GM20431 (cell line): ENCODE data around the gene ARL6IP1.
"Not testable (repeated sequence)": the region's sequence is repeated elsewhere in the genome, so short reads cannot be mapped to it uniquely, and the experiment has no call there.

Experiments used
- in situ Hi-C: fragments of 300-500 bp; cut with MseI, MboI; formaldehyde crosslinking; loops from one replicate; pipeline ENCODE4 v1.15.0; 2020; ENCODE audit warnings: low sequenced_read_pairs; ENCODE audit not compliant: unreplicated experiment

Gene ARL6IP1

GRCh38 chr16:18800775-18801144 is 589 bp downstream of the ARL6IP1 start:
- in situ Hi-C loops: no loop called here

- in situ Hi-C loops: no loop called here
Measured at GRCh38 chr16:18800293-18800692, 1.1 kb downstream of the ARL6IP1 start.

GRCh38 chr16:18799500-18799899 is 1.8 kb downstream of the ARL6IP1 start:
- in situ Hi-C loops: no loop called here

- in situ Hi-C loops: no loop called here
Measured at GRCh38 chr16:18797746-18798145, 3.6 kb downstream of the ARL6IP1 start.

GRCh38 chr16:18796377-18796776 is 5.0 kb downstream of the ARL6IP1 start:
- in situ Hi-C loops: no loop called here

GRCh38 chr16:18792836-18793433 is 8.4 kb downstream of the ARL6IP1 start:
- in situ Hi-C loops: no loop called here

- in situ Hi-C loops: no loop called here
Measured at GRCh38 chr16:18789850-18790706, 11.3 kb downstream of the ARL6IP1 start, which contains the start of gene RPS15A. Gene RPS15A, minus strand, starts transcription at chr16:18790334. Its CDS starts 1,221 bp downstream, at chr16:18789113.

- in situ Hi-C loops: no loop called here
Measured at GRCh38 chr16:18789515-18789849, 11.9 kb downstream of the ARL6IP1 start.

GRCh38 chr16:18788828-18789514 is 12.4 kb downstream of the ARL6IP1 start:
- in situ Hi-C loops: no loop called here

- in situ Hi-C loops: no loop called here
Measured at GRCh38 chr16:18784917-18785623, 16.3 kb downstream of the ARL6IP1 start.

GRCh38 chr16:18783430-18784341 is 17.7 kb downstream of the ARL6IP1 start:
- in situ Hi-C loops: no loop called here

- in situ Hi-C loops: no loop called here
Measured at GRCh38 chr16:18782697-18783429, 18.5 kb downstream of the ARL6IP1 start.

GRCh38 chr16:18781232-18781631 is 20.1 kb downstream of the ARL6IP1 start:
- in situ Hi-C loops: not testable (repeated sequence)

GRCh38 chr16:18780460-18781026 is 20.8 kb downstream of the ARL6IP1 start:
- in situ Hi-C loops: not testable (repeated sequence)

- in situ Hi-C loops: not testable (repeated sequence)
Measured at GRCh38 chr16:18777664-18778063, 23.7 kb downstream of the ARL6IP1 start.

- in situ Hi-C loops: not testable (repeated sequence)
Measured at GRCh38 chr16:18776334-18776733, 25.0 kb downstream of the ARL6IP1 start.

GRCh38 chr16:18774651-18775050 is 26.7 kb downstream of the ARL6IP1 start:
- in situ Hi-C loops: not testable (repeated sequence)

- in situ Hi-C loops: not testable (repeated sequence)
Measured at GRCh38 chr16:18772171-18772570, 29.2 kb downstream of the ARL6IP1 start.
